NCI-H2107 treated with DMSO at 0.1 percent for 48 hours (cell line): ENCODE measurements around the gene STAP2.
"Not testable (repeated sequence)": the region's sequence is repeated elsewhere in the genome, so short reads cannot be mapped to it uniquely, and the experiment has no call there.

Experiments used
- DNase-seq: peaks from one replicate; lab custom pipeline; 2025; ENCODE audit not compliant: unreplicated experiment; lab: John Stamatoyannopoulos, UW

Gene STAP2

DNA sequence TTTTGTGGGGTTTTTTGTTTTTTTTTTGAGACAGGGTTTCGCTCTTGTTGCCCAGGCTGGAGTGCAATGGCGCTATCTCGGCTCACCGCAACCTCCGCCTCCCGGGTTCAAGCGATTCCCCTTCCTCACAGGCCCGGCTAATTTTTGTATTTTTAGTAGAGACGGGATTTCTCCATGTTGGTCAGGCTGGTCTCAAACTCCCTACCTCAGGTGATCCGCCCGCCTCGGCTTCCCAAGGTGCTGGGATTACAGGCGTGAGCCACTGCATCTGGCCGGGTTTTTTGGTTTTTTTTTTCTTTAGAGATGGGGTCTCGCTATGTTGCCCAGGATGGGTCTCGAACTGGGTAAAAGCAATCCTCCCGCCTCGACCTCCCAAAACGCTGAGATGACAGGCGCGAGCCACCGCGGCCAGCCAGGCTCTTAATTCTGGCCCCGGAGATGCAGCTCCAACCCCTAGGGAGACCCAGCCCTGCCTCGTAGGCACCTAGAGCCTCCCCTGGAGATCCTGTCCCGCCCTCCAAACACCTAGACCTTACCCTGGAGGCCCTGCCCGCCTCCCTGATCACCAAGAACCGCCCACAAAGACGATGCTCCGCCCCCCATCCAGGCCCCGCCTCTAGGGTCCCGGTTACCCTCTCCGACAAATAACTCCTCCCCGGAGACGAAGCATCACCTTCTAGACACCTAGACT lies 9.5 kb downstream of the STAP2 start:
- not testable (repeated sequence) for DNase-seq

DNA sequence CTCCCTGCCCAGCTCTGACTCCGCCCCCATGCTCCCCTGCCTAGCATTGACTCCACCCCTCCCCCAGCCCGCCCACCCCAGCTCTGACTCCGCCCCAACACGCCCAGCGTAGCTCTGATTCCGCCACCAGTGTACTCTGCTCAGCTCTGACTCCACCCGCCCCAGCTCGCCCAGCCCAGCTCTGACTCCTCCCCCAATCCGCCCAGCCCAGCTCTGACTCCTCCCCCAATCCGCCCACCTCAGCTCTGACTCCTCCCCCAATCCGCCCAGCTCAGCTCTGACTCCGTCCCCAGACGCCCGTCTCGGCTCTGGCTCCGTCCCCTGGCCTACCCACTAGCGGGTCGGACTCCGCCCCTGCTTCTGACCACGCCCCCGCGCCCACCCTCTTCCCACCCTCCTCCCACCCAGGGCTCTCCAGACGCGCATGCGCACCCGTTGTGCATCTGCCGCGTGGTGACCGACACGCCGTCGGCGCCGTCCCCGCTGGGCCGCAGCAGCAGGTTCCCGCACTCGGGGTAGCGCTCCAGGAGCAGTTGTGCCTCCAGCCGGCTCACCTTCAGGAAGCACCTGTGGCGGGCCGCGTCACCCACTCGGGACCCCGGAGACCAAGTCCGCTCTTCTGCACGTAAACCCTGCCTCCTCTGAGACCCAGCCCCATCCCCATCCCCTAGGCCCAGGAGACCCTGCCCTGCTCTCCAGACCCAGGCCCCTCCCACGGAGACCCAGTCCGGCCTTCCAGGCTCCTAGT lies 10.2 kb downstream of the STAP2 start:
- DNase-seq = peak; percentile 97

DNA sequence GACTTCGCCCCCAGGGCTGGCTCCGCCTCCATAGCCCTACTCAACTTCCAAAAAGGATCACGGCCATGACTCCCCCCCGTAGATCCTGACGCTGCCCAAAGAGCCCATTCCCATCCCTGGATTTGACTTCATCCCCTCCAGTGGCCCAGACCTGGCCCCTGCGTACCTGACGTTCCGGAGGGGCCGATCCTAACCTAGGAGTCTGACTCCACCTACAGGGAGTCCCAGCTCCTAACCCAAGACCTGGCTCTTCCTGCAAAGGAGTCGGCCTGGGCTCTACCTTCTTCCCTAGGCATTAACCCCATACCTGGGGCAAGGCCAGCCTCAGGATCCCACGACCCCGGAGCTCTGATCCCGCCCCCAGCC lies 10.8 kb downstream of the STAP2 start:
- DNase-seq = no peak

DNA sequence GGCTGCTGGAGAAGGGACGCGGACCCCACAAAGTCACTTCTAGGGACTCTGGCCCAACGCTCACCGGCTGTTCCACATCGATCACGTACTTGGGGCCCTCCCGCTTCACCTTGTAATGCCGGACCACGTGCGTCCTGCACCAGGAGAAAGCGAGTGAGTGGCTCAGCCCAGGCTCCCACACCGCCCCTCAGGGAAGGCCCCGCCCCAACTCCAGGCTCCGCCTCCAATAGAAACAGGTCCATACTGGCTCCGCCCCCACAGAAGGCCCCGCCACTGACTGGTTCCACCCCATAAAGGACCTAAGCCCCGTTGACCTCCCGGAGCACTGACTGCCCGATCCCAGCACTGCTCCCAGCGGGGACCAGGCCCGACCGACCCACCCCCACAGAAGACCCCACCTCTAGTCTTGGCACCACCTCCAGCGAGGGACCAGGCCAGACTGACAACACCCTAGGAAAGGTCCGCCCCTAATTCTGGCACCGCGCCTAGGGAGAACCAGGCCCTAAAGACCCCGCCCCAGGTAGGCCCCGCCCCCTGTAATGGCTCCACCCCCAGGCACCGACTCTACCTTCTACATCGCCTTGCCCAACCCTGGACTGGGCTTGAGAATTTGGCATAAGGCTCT lies 11.3 kb downstream of the STAP2 start:
- DNase-seq = no peak

DNA sequence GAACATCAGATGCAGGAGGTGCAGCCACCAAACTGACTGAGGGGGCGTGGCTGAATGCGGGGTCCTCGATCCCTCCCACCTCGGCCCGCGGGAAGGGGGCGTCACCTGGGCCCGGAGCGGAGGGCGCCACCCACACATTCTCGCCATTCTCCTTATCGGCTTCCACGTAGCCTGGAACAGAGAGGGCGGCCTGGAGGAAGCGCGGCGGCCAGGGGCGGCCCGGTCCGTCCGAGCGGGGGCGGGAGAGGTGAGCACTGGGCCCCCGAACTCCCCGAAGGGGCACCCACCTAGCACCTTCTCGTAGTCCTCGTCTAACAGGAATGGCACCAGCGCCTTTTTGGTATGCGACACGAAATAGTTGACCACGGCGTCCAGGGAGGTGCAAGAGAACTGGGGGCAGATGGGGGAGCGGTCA lies 11.8 kb downstream of the STAP2 start:
- DNase-seq = no peak

DNA sequence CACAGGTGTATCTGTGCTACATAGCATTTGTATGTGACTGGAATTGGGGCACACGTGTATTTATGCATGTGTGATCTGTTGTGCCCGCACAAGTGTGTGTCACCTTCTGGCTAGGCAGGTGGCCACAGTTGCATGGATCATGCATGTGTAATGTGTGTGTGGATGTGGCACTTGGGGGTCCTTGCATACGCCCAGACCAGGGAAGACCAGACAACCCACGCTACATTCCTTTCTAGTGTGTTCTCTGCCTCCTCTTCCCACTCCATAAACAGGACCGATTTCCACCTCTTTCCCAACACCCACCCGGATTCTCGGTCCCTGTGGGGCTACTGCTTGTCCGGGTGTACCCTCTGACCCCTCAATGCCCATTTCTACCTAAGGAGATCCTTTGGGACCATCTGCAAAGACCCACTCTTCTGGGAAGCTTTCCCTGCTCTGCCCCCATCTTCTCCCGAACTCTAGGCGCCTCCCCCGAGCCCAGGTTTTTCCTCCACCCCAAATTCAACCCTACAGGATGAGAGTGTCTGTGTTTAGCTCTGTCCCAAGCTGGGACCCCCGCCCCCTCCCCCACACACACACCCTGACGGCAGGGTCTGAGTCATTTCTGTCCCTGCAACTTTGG lies 12.3 kb downstream of the STAP2 start:
- no peak for DNase-seq

DNA sequence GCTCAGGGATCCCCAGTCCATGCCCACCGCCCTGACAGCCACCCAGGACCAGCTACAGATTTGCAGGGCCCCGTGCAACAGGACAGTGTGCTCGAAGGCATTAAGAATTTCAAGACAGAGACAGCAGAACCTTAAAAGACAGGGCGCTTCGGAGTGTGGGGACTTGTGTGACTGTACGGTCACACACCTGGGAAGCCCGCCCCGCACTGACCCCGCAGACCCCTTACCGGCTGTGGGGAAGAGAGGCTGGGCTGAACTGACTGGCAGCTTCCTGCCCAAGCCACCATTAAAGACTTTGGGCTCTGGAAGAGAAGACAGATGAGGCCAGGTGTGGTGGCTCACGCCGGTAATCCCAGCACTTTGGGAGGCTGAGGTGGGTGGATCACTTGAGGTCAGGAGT lies 14.4 kb downstream of the STAP2 start:
- no peak for DNase-seq

DNA sequence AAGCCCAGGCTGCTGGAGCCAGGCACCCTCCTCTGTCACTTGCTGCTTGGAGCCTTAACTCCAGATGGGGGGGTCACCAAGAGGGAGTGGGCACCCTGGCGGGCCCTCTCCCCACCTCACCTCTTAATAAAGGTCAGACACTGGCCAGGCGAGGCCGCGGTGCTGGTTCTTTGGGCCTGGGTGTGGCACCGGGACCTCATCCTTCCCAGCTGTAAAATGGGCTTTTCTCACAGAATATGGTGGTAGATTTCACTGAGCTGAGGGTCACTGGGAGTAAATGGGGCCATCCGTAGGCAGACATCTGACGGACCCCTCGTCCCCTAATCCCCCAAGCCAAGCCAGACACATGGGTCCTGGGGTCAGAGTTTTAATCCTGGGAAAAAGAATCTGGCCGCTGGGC lies 14.9 kb downstream of the STAP2 start:
- no peak for DNase-seq

DNA sequence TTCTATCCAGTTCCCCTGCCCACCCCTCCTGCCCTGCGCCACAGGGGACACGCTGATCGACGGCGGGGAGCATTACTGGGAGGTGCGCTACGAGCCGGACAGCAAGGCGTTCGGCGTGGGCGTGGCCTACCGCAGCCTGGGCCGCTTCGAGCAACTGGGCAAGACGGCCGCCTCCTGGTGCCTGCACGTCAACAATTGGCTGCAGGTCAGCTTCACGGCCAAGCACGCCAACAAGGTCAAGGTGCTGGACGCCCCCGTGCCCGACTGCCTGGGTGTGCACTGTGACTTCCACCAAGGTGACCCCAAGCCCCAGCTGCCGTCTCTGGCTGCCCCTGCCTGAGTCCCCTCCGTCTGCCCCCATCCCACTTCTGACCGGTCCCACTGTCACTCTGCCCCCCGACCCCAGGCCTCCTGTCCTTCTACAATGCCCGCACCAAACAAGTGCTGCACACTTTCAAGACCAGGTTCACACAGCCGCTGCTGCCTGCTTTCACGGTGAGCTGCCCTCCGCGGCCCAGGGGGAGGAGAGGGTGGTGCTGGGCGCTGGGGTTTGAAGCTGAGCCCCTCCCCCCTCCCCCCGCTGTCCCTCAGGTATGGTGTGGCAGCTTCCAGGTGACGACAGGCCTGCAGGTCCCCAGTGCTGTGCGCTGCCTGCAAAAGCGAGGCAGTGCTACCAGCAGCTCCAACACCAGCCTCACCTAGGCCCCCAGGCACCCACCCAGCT lies 15.5 kb downstream of the STAP2 start:
- DNase-seq = no peak

DNA sequence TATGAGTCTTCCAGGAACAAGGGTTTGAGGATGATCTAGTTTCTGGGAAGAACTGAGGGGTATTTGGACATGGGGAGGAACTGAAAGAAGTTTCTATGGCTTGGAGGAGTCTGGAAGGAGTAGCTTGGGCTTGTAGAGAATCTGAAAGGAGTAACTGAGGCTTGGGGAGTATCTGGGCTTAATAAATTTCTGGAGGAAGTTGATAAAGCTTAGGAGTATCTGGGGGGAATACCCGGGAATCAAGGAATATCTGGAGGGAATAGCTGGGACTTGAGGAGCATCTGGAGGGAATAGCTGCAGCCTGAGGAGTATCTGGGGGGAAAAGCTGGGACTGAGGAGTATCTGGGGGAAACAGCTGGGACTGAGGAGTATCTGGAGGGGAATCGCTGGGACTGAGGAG lies 18.2 kb downstream of the STAP2 start:
- no peak for DNase-seq

DNA sequence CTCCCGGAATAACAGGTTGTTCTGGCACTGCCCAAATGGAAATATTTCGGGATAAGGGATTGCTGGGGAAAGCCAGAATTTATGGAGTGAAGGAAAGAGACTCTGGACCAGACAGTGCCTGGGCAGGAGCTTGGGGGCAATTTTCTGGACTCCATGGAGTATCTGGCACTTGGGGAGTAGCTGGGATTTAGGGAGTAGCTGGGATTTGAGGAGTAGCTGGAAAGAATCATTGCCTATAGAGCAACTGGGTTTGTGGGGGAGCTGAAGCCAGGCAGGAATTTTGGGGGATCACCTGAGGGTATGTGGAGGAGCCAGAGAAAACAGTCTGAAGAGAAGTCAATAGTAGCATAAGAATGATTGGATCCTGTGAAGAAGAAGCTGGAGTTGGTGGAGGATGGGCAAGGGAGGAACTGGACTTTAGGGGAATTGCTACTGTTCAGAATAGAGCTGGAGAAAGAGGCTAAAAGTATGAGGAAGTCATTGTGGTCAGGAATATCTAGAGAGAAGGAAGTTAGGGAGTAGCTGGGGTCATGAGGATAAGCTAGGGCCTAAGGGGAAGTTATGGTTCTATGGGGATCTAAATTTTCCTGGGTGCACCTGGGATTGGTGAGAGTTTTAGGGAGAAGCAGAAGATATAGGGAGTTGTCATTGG lies 19.4 kb downstream of the STAP2 start:
- no peak for DNase-seq

DNA sequence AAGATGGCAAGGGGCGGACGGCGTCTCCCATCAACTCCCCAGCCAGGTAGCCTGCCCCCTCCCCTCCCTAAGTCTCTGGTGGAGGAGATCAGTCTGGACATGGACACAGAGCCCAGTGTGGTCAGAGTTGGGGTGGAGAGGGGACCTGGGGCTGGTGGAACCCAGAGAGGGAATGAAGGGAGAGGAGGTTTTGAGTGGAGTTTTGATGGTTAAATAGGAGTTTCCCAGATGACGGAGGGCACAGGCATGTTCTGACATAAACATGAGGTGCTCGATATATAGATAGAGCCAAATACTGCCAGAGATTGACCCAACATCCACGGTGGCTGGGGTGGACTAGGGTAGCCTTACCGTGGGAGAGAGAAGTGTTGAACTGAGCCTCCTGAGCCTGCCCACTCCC lies 20.2 kb downstream of the STAP2 start:
- DNase-seq = no peak

DNA sequence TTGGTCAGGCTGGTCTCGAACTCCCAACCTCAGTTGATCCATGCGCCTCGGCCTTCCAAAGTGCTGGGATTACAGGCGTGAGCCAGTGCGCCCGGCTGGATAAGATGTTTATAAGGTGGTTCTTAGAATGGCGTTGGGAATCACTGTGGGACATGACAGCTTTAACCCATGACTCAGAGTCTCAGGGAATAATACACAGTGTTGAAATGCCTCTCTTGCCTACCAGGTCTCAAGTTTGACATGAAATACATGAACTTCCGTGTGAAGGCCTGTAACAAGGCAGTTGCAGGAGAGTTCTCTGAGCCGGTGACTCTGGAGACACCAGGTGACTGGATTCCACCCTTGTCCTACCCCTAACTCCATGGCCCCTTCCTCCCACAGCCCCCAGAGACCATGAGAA lies 21.7 kb downstream of the STAP2 start:
- no peak for DNase-seq

DNA sequence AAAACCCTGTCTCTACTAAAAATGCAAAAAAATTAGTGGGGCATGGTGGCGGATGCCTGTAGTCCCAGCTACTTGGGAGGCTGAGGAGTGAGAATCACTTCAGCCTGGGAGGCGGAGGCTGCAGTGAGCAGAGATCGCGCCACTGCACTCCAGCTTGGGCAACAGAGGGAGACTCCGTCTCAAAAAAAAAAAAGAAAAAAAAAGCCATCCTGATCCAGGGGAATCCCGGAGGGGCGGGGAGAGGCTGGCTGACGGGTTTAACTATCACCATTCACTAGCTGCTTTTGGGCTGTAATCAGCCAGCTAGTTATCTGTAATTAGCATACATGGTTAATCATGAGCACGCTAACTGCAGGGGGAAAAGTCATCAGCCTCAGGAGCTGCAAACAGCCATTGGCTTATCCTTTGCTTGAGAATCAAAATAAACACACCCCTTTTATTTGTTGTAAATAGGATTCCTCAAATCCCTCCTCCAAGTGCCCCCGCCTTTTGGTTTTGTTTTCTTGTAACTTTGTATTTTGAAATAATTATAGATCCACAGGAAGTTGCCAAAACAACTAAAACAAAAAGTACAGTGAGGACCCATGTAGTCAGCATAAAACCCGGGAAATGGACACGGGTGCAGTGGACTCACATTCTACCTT lies 24.7 kb downstream of the STAP2 start:
- DNase-seq = no peak

DNA sequence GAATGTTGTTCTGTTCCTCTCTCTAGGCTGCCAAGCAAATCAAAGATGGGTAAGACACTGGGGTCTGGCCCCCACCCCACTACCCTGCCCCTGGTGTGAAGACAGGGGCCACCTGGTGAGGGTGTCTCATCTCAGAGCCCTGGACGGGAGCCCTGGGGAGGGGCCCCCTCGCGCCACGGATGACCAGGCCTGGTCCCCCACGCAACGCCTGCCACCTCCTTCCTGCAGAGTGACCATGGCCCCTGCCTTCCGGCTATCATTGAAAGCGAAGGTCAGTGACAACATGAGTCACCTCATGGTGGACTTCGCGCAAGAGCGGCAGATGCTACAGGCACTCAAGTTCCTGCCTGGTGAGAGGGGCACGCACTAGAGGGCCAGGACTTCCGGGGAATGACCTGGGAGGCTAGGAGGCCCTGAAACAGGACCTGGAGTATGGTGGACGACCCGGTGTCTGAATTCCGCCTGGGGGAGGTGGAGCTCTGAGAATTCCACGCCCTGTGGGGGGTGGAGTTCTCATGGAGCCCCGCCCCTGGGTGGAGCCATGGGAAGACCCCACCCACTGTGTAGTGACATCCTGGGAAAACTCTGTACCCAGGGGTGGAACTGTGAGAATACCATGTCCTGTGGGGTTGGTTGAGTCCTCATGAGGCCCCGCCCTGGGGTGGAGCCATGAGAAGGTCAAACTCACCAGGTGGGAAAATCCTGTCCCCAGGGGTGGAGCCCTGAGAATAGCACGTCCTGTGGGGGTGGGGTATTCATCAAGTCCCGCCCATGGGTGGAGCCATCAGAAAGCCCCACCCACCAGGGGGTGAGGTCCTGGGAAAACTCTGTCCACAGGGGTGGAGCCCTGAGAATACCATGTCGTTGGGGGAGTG lies 28.1 kb downstream of the STAP2 start:
- no peak for DNase-seq

DNA sequence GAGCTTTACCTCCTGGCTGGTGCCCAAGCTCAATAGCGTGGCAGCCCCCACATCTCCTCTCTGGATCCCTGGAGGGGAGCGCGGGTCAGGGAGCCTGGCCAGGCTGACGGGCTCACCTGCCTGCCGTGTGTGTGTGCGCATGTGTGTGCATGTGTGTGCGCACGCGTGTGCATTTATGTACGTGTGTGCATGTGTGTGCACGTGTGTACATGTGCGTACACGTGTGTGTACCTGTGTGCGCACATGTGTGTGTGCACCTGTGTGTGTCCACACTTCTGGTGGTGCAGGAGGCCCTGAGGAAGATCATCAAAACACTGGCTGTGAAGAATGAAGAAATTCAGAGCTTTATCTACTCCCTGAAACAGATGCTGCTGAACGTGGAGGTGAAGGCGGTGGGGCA lies 33.0 kb downstream of the STAP2 start:
- DNase-seq = no peak

DNA sequence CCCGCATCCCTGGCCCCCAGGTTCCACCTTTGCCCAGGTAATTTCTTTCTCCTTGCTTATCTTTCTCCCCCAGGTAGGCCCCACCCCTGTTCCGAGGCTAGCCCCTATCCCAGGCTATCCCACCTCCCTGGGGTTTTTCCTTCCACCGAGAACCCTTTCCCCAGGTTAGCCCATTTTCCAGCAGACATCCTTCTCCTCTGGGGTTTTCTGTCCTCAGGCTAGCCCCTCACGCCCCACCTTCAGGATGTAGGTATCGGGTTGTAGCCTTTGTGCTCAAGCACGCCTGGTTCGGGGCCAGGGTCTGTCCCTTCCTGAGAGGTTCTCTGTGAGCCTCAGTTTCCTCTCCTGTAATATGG lies 33.4 kb downstream of the STAP2 start:
- no peak for DNase-seq

DNA sequence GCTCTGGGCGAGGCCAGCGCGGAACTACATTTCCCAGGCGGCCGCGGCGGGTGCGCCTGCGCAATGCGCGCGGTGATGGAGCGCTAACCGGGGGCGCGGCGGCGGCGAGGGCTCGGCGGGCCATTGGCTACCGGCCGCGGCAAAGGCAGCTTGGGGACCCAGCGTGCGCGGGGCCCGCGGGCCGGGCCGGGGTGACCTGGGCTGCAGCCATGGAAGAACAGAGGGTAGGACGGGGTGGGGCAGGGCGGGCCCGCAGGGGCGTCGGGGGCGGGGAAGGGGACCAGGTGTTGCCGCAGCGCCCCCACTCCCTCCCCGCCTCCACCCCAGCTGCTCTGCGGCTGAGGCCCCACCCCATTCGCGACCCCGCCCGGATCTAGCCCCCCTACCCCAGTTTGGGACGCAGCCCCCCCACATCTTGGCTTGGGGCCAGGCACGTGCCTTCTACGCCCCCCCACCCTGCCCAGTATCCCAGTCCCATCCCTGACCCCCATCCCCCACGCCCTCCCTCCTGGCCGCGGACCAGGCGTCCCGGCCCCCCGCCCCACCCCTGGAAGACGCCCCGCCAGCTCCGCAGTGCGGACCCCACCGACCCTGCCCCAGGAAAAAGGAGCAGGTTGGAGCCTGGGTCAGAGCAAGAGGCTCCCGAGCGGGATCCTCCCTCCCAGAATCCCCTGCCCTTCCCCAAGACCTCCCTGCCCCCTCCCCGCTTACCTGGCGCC lies 33.9 kb downstream of the STAP2 start, which contains the start of gene FSD1:
Gene FSD1 (plus strand): TSS at position 61 of the 719 bp plus-strand sequence. CDS start 149 bp downstream, at position 210.
- DNase-seq = peak; percentile 18
